NCI-H2196 (cell line): Measurements from ENCODE around the gene SNED1.

Source experiments
- DNase-seq: peaks from one replicate; lab custom pipeline; 2025; ENCODE audit not compliant: unreplicated experiment; lab: John Stamatoyannopoulos, UW

SNED1 gene

DNA sequence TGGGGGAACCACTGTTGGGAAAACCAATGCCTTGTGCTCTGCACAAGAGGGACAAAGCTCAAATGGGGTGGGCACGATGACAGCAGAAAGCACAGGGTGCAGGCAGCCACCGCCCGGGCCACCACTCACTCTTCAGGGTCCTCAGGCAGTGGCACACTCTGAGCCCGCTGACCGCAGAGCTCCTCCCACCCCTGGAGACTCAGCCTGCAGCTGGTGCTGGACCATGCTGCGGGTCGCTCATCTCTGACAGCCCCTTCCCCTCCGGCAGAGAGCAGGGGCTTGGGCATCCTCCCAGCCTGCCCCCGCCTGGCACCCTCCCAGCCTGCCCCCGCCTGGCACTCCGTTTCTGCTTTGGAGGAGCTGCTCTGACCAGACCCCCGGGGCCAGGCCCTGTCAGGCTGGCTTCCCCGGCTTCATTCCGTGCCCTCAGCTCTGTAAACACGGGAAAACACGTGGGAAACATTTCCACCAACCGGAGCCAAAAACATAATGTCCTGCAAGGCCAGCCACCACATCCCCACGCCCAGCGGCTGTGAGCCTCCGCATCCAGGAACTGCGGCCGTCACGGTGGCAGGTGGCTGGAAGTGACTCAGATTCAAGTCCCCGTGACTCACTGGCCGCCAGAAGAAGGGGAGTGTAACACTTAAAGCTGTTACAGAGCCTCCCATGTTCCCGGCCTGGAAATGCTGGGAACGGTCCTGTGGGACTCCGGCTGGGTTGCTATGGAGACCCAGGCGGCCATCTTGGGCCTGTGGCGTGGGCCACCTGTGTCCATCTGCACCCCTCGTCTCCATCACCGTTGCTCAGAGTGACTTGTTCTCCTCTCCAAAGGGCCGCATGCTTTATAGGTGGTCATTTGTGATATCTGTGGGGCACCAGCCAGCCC lies 6.8 kb upstream of the SNED1 start:
- peak; percentile 62 for DNase-seq

DNA sequence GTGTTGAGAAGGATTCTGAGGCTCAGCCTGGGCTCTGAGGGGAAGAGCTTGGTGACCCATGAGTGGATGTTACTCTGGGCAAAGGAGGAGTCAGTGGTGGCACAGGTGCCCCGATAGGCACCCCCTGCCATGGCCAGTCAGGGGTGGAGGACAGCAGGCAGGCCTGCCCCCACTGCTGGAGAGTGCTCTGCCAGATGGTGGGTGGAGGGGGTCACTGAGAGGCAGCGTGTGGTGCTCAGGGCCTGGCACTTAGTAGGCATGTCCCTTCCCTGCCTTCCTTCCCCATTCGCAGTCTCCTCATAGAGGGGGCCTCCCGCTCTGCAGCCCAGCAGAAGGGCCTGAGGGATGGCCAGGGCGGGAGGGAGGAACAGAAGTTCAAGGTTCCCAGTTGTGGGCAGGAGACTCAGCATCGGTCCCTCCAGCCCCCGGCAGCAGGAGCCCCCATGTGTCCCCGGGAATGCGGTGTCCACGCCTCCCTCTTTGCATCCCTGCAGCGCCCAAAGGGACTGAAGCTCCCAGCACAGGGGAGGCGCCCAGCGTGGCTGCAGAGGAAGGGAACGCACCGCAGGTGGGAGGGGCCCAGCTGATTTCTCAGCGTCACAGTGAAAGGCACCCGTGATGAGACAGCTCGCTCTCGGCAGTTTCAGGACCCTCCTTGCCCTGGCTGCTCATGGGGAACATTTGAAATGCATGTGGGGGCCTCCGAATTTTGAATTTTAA lies 5.7 kb upstream of the SNED1 start:
- DNase-seq, result no peak

DNA sequence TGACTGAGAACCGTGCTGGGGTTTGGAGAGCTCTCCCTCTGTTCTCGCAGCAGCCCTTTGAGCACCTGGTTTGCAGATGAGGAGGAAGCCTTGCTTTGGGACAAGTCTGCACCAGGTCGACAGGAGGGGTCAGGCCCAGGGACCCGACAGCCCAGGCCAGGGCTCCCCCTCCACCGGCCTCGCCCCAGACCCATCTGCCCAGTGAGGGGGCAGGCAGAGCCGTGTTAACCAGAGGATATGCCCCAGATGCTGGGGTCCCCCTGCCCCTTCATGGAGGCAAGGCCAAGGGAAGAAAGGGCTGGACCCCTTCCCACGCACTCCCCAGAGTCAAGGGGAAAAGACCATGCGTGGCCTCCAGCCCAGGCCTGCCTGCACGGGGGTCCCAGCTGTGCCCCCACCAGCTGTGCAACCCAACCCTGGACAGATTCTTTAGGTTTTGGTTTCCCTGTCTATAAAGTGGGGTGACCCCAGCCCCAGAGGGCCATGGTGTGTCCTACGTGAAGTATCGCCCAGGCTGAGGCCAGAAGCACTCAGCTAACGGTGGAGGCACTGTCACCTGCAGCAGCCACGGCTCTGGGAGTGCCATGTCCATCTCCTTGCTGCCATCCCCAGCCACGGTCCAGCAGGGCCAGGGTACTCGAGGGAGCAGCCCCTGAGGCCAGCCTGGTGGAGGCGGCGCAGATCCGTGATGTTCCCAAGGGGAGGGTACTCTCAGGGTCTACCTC lies 4.8 kb upstream of the SNED1 start:
- no peak for DNase-seq

DNA sequence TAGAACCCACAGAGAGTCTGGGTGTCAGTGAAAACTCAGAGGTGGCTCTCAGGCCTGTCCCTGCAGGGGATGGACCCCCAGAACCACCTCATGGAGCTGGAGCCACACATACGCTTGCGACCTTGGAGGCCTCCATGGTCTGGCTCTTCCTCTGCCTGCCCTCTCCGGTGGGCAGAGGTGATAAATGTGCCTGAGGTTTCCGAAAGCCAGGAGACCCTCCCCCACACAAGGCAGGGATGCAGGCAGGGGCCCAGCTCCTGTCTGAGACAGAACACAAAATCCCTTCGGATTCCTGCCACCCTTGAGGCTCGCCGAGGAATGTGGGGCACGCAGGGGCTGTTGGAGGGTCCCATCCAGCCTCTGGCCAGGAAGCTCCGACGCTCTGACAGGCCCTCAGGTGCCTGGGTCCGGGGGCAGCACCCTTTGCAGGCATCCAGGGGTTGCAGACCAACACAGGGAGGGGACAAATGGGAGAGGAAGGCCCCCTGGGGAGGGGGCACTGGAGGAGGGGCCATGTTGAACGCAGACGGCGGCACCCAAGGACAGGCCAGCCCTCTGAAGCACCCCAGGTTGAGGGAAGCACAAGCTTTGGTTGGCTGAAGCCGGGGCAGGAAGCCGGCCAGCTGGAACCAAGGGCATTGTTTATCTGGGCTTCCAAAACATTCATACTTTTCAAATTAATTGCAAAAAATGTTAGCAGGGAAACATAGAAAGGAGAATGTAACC lies 4.1 kb upstream of the SNED1 start:
- DNase-seq, result no peak

DNA sequence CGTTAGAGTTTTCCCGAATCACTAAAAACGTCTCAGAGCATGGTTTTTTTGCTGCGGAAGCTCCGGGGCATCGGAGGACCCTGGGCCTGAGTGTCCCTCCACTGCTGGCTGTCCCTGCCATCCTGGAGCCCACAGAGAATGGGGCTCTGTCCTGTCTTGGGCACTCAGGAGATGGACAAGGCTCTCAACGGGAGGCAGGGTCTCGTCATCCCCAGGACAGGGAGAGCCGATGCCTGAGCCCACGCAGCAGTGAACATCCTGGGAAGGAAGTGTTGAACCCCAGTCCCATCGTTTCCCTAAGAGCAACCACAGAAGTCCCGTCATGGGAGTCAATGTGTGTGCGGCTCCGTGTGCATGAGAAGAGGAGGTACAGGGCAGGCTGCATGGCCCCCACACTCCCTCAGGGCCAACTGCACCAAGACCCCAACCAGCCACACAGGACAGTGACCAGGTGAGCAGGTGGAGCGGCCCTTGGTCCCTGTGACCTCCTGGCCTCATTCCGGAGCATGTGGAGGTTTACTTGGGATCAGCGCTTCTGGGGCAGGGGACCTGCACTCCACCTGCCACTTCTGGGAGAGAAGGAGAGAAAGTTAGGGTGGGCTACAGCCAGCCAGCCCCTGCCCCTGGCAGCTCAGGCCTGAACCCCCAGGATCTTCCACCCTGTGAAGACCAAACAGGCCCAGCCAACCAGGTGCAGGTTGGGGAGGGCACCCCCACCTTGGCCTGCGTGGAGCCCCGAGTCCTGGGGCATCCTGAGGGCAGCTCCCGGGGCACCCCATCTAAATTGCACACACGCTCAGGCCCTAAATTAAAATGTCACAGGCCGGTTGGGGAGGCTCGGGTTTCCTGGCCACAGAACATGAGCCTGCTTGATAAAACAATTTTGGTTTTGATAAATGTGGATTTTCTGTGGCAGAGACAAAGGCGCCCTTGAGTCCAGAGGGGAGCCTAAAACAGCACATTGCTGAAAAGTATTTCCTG lies 3.1 kb upstream of the SNED1 start:
- no peak for DNase-seq

GRCh38 chr2:240996161-240996833 lies 2.1 kb upstream of the SNED1 start:
- DNase-seq, result no peak

DNA sequence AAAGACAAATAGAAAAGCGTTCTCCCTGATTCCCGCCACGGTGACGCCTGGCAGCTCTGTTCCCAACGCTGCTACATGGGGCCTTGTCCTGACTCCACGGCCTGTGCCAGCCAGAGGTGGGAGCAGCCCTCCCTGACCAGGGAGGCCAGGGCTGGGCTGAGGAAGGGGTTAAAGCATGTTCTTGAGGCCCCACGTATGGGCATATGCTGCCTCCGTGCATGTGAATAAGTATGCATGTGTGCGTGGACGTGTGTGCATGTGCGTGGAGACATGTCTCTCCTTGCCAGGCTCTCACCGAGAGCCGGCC lies 1.6 kb upstream of the SNED1 start:
- DNase-seq, result no peak

- no peak for DNase-seq
These were observed 1.1 kb upstream of the SNED1 start for GRCh38 chr2:240997141-240997855.

- DNase-seq, result no peak
These were observed 232 bp downstream of the SNED1 start for GRCh38 chr2:240998706-240998994.

- DNase-seq, result no peak
These were observed 775 bp downstream of the SNED1 start for GRCh38 chr2:240998995-240999791.

DNA sequence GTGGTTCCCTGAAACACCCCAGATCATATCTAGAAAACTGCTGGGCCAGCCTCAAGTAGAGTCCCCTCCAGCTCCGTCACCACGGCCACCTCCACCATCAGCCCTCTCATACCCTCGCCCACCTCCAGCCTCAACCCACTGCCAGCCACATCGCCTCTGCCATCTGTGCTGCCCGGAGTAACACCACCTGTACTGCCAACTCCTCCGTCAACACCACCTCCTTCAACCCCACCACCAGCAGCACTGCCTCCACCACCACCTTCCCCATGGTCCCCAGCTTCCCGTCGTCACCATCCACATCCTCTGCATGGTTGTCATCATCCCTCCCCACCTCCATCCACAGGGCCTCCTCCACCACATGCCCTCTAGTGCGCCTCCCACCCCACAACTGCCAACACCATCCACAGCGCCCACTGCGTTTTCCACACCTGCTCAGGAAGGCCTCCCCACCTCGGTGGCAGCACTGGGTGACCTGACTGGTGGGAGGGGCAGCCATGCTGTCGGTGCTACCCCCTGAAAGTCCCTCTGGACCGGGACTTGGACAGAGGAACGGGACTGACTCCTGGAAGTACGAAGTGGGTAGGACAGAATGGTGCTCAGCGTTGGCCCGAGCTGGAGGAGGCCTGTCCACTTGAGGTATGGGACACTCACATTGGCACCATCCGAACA lies 1.6 kb downstream of the SNED1 start:
- no peak for DNase-seq

DNA sequence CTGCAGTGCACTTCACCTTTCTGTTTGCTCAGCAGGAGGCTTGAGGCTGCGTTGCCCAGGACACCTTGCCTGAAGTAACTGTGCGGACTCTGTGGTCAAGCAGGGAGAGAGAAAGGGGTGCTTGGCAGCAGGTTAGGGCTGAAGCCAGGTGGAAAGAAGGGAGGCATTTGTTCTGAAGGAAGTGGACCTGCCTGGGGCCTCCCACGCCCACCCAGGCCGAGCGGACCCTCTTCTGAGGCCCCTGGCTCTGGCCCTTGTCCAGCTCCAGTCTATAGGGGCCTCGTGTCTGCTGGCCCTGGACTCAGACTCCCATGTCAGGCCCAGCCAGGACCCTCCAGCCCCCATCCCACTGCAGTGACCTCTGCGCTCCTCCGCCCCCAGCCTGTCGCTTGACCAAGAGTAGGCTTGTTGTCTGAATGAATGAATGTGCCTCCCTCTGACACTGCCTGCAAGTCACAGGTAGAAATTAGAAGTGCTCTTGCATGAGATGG lies 2.5 kb downstream of the SNED1 start:
- peak; percentile 63 for DNase-seq

GRCh38 chr2:241001413-241002274 lies 3.2 kb downstream of the SNED1 start:
- no peak for DNase-seq

DNA sequence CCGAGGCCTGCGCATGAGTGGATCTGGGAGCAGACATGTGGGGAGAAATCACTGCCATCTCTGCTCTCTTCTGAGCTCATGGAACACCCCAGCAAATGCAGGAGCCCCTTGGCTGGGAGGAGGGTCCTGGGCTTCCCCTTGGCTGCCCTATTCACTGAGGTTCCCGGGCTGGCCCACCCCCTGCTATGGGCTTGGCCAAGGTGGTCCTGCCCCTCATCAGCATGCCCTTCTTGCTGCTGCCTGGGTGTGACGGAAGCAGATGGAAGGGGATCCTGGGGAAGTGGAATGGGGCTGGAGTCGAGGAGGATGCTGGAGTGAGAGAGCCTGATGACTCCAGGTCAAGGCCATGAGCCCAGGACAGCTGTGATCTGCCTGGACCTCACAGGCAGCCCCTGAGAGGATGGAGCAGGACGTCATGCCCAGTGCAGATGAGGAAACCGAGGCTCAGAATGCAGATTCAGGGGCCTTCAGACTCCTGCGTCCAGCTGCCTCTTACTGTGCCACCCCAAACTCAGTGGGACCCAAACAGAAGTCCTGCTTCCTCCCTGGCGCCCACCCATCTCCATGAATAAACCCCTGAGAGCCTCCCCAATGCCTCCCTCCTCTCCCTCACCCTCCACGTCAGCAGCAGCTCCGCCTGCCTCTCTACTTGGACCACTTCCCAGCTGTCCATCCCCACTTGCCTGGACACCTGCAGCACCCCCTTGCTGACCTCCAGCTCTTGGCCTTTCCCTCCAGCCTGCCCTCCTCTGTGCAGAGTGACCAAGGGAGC lies 4.0 kb downstream of the SNED1 start:
- DNase-seq, result no peak

- no peak for DNase-seq
These were observed 4.6 kb downstream of the SNED1 start for GRCh38 chr2:241003047-241003360.

GRCh38 chr2:241003369-241003768 lies 5.0 kb downstream of the SNED1 start:
- no peak for DNase-seq
